Measurements from ENCODE around the gene ASCL3.

- TF ChIP-seq EGR1 (IDR thresholded peaks at IDR 0.05), result no peak
- no peak for TF ChIP-seq CEBPB (IDR thresholded peaks at IDR 0.05)
- TF ChIP-seq RAD21 (IDR thresholded peaks at IDR 0.05; ENCODE audit: low read depth), result no peak
- TF ChIP-seq TEAD4 (IDR thresholded peaks at IDR 0.05), result no peak
- no peak for TF ChIP-seq TAF1 (IDR thresholded peaks at IDR 0.05; ENCODE audit: low read depth)
- no peak for TF ChIP-seq EP300 (IDR thresholded peaks at IDR 0.05; ENCODE audit: borderline replicate concordance)
- TF ChIP-seq ZBTB7A (IDR thresholded peaks at IDR 0.05; ENCODE audit: low read depth), result no peak
- no peak for TF ChIP-seq USF1 (IDR thresholded peaks at IDR 0.05)
- TF ChIP-seq REST (IDR thresholded peaks at IDR 0.05; ENCODE audit: low read depth), result no peak
- no peak for TF ChIP-seq FOXM1 (IDR thresholded peaks at IDR 0.05; ENCODE audit: borderline replicate concordance, low read depth)
These were observed 5.7 kb downstream of the ASCL3 start for GRCh38 chr11:8937159-8937558.
